GM21737 (cell line): Measurements from ENCODE around the gene MME.
"Not testable (repeated sequence)": the region's sequence is repeated elsewhere in the genome, so short reads cannot be mapped to it uniquely, and the experiment has no call there.

Experiments used
- ATAC-seq: cut with Tn5 transposase; IDR thresholded peaks from one replicate; pipeline ENCODE4 v1.9.1; 2021; ENCODE audit warnings: mild to moderate bottlenecking, moderate library complexity; ENCODE audit not compliant: unreplicated experiment

MME gene

GRCh38 chr3:155083313-155083905 is 3.3 kb downstream of the MME start:
- no peak for ATAC-seq

- no peak for ATAC-seq
Measured at GRCh38 chr3:155084567-155084966, 4.4 kb downstream of the MME start.

DNA sequence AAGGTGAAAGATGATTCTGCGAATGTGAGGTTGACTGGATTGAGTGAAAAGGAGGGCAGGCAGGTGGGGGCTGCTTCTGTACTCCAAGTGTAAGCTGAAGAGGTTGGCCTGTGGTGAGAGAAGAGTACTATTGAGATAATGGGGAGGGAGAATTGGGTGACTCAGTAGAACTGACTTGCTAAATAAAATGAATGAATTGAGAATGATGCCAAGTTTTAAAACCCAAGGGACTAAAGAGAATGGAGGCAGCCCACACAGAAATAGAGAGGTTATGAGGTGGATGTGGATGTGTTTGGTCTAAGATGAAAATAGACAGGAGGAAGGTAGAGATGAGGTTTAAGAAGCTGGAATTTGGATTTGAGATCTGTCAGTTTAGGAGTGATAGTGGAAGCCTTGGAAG is 5.9 kb downstream of the MME start:
- no peak for ATAC-seq

- ATAC-seq = no peak
Measured at GRCh38 chr3:155088706-155089345, 8.7 kb downstream of the MME start.

DNA sequence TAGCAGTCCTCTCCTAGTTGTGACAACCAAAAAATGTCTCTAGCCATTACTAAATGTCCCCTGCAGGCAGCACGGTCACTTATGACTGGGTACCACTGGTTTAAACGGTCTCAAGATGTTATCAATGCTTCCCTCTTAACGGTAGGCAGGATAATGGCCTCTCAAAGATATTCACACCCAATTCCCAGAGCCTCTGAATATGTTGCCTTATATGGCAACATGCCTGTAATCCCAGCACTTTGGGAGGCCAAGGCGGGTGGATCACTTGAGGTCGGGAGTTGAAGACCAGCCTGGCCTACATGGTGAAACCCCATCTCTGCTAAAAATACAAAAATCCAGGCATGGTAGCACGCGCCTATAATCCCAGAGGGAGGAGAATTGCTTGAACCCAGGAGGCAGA is 9.4 kb downstream of the MME start:
- no peak for ATAC-seq

DNA sequence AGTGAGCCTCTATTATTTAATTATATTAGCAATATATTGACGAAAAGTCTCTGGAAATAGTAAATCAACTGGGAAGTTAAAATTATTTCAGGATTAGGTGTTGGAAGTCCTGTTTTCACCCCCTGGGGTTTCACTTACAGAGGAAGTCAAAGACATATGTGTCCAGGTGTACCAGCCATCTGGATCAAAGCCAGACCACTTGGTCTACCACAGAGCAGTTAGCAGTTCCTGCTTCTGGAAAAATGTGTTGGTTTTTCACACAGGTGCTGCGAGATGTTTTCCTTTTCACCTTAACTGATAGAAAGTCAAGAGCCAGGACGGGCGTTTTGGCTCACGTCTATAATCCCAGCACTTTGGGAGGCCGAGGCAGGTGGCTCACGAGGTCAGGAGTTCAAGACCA is 13.1 kb downstream of the MME start:
- ATAC-seq = no peak

DNA sequence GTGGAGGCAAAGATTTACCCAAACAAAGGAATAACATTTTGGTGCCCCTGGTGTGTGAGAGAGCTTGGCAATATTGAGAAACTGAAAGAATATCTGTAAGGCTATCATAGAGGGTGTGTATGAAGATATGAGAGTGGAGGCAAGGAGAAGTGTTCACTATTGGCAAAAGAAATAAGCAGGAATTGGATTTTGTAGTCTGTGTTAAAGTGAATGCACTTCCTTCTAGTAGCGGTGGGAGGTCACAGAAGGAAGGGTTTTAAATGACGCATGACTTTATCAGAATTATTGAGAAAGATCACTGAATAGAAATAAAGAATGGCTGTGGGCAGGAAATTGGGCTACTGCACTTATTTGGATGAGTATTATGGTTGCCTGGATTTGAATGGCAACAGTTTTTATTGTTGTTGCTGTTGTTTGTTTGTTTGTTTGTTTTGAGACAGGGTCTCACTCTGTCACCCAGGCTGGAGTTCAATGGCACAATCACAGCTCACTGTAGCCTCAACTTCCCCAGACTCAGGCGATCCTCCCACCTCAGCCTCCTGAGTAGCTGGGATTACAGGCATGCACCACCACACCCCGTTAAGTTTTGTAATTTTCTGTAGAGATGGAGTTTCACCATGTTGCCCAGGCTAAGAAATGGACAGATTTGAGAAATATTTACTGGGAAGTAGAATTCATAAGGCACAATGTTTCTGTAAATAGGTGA is 16.3 kb downstream of the MME start:
- ATAC-seq = no peak

GRCh38 chr3:155097009-155097349 is 16.9 kb downstream of the MME start:
- ATAC-seq = no peak

DNA sequence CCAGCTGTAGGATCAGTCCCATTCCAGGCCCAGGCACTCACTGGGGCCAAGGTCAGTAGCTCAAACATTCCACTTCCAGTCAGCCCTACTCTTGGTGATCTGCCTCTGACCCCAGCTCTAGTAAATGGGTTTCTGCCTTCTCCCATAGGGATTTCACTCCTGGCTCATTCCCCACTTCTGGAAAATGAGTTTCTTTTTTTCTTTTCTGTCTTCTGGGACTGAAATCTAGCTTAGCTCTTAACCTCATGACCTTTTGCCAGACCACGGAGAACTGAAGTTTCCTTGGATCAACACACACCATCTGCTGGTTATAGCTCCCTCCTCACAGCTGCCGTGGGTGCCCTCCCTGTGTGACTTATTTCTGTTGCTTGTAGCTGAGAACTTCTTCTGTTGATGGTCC is 21.3 kb downstream of the MME start:
- ATAC-seq = no peak

GRCh38 chr3:155102329-155102728 is 22.2 kb downstream of the MME start:
- ATAC-seq = no peak

- ATAC-seq = no peak
Measured at GRCh38 chr3:155103686-155104085, 23.6 kb downstream of the MME start.

- ATAC-seq = no peak
Measured at GRCh38 chr3:155106119-155106518, 26.0 kb downstream of the MME start.

DNA sequence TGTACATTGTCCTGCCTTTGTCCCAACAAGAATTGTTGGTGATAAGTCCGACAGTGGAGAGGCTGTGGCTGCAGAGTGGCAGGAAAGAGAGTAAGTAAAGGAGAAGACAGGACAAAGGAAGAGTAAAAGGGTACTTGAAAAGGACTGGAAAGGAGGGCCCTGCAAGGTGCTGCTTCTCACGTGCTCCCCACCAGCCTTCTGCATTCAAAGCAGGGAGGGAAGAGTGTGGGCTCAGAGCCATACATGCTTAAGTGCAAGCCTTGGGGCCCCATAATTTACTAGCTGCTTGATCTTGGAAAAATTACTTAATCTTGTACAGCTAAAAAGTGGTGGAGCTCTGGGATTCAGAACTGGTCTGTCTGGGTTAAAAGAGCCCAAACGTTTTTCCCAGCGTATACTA is 29.9 kb downstream of the MME start:
- ATAC-seq = no peak

- no peak for ATAC-seq
Measured at GRCh38 chr3:155110996-155111901, 31.1 kb downstream of the MME start.

DNA sequence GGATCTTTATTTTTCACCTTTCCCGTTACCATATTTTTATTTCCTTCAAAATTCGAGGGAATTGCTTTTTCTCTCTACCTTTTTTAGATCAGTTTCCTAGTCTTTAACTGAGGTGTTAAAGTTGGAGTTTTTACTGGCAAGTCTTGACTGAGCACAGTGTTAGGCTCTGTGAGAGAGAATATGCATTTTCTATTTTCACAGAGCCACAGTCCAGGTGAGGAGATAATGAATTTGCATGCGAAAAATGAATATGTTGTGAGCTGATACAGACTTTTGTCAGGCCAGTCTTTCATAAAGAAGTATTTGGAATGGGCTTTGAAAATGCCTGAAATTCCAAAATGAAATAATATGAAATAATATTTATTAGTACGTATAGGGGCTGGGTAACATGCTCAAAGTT is 31.9 kb downstream of the MME start:
- no peak for ATAC-seq

- no peak for ATAC-seq
Measured at GRCh38 chr3:155112661-155113389, 32.7 kb downstream of the MME start.

DNA sequence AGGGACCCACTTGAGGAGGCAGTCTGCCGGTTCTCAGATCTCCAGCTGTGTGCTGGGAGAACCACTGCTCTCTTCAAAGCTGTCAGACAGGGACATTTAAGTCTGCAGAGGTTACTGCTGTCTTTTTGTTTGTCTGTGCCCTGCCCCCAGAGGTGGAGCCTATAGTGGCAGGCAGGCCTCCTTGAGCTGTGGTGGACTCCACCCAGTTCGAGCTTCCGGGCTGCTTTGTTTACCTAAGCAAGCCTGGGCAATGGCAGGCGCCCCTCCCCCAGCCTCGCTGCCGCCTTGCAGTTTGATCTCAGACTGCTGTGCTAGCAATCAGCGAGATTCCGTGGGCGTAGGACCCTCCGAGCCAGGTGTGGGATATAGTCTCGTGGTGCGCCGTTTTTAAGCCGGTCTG is 44.6 kb downstream of the MME start:
- ATAC-seq = not testable (repeated sequence)

DNA sequence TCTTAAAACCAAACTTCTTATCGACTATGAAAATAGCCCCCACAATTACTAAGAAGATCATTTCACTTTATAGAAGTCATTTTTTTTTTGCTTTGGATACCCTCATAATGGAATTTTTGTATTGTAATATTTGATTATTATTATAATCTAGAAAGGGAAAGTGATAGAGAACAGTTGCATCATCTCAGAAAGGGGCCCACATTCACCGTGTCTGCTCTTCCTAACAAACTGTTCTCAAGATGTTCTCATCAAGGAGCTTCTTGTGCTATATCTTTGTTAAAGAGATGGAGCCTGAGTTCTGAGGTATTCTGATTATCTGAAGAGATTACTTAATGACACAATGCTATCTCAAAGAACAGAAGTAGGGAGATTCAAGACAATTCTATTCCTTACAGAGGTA is 49.3 kb downstream of the MME start:
- ATAC-seq = no peak

DNA sequence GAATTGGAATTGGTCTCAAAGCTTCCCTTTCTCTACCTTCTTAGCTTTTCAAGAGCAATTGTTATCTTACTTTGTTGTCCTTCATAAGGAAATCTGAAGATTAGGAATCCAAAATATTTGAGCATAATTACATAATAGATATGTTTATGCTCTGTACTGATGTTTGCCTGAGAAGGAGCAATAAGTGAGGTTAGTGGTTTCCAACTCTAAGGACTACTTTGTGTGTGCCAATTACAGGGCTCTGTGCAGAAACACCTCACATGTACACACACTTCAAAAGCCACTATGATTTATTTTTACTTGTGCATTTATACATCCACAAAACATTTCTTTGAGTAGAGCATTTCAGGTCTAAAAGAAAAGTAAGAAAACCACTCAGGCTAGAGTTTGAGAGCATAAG is 49.9 kb downstream of the MME start:
- ATAC-seq = no peak

DNA sequence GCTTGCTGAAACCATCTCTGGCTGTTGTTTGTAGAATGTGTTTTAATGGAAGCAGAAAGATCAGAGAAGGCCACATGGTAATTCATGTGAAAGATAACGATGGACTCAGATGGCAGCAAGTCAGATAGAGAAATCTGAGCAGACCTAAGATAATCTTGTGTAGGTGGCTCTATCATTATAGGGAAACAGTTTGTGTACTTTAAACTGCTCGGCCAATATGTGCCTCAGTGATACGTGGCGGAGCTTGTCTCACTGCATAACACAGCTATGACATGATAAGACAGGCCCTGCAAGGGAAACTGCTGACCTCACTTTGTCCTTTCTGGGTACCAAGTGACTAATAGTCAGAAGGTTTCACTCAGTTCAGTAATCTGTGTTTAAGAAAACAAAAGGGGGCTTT is 51.0 kb downstream of the MME start:
- no peak for ATAC-seq

GRCh38 chr3:155134311-155134710 is 54.2 kb downstream of the MME start:
- ATAC-seq = not testable (repeated sequence)
